Measurements from ENCODE around the gene ZNF429. TPM values are rescaled to one million over a fixed set of nuclear protein-coding genes. Genes with fewer than 3 reads are reported as not detected.

The ZNF429 gene
- total and polyA plus RNA-seq, 2 experiments from 2014 or later: 30.3 to 53.9 TPM

- no peak overlapping the region for H3K4me3 ChIP-seq
- no peaks in the 10 kb centered on the region for H3K36me3 ChIP-seq
- no peaks in the 10 kb centered on the region for H3K27me3 ChIP-seq
- TF ChIP-seq CTCF (IDR thresholded peaks at IDR 0.05; ENCODE audit: low read depth, low read length): no peak
- H3K27ac ChIP-seq: peak overlapping the region; percentile 72
- peak in 1 of 2 donors; percentile 15 for DNase-seq (ENCODE audit: low read depth in 1 of 2, low spot score in 1 of 2)
- no peaks in the 10 kb centered on the region for H3K9me3 ChIP-seq (ENCODE audit: low read depth)
- H3K4me1 ChIP-seq (ENCODE audit: low read depth): peaks cover 28% of the 10 kb centered on the region
Measured at GRCh38 chr19:21603431-21604231, 98.2 kb downstream of the ZNF429 start.

- no peaks in the 10 kb centered on the region for H3K36me3 ChIP-seq
- DNase-seq (ENCODE audit: low read depth in 1 of 2, low spot score in 1 of 2): peak; percentile 26 to 42
- no peaks in the 10 kb centered on the region for H3K27me3 ChIP-seq
- peak overlapping the region; percentile 72 for H3K27ac ChIP-seq
- peaks cover 28% of the 10 kb centered on the region for H3K4me1 ChIP-seq (ENCODE audit: low read depth)
- no peaks in the 10 kb centered on the region for H3K9me3 ChIP-seq (ENCODE audit: low read depth)
- no peak for TF ChIP-seq CTCF (IDR thresholded peaks at IDR 0.05; ENCODE audit: low read depth, low read length)
- H3K4me3 ChIP-seq: peak overlapping the region; percentile 24
Measured at GRCh38 chr19:21604351-21604926, 99.0 kb downstream of the ZNF429 start.

Other genes with a start within 250 kb of the ZNF429 start
- 15.2 and 17.1 TPM in 2 replicates for gene ZNF708, start 176.2 kb upstream of the ZNF429 start, total RNA-seq
- 6.5 and 6.7 TPM in 2 replicates for gene ZNF708, start 176.2 kb upstream of the ZNF429 start, polyA plus RNA-seq
- gene ZNF738, start 146.6 kb upstream of the ZNF429 start, total RNA-seq: 41.5 and 46.0 TPM in 2 replicates
- 30.5 and 47.1 TPM in 2 replicates for gene ZNF738, start 146.6 kb upstream of the ZNF429 start, polyA plus RNA-seq
- 32.1 and 42.5 TPM in 2 replicates for gene ZNF493, start 108.5 kb upstream of the ZNF429 start, total RNA-seq
- gene ZNF493, start 108.5 kb upstream of the ZNF429 start, polyA plus RNA-seq: 25.2 and 27.8 TPM in 2 replicates